Omental fat pad (tissue), 4 donors: ENCODE results near the gene ZDHHC14. TPM values are rescaled to one million over a fixed set of nuclear protein-coding genes. Genes with fewer than 3 reads are reported as not detected.

Source experiments
- ATAC-seq: fragments of 150-250 bp; one replicate; pipeline ENCODE4 v1.9.1; 2016; ENCODE audit warnings: mild to moderate bottlenecking, moderate library complexity; ENCODE audit not compliant: low FRiP score
- DNase-seq: peaks from one replicate; pipeline ENCODE4 v3.0.0-alpha.2; 2019; ENCODE audit warnings: low spot score
- CTCF ChIP-seq, 3 donors: fragments of 450-650 bp; IDR thresholded peaks; one replicate each; pipeline ENCODE4 v1.5.1; 2016 to 2017; ENCODE audit warnings: antibody characterized with exemption in 3 of 3, mild to moderate bottlenecking in 3 of 3, moderate library complexity in 2 of 3
- total RNA-seq, 4 donors: library from RNA; depleted of rRNA; stranded (reverse); fragments of >200 nt; gene quantifications; one replicate each; pipeline ENCODE4 v1.1.0, GENCODE V29; 2016

The ZDHHC14 gene
- total RNA-seq, 4 donors from 2014 or later, result 5.6 to 13.7 (median 6.9) TPM

GRCh38 chr6:157491571-157492232, 110.7 kb downstream of the ZDHHC14 start:
- TF ChIP-seq CTCF (IDR thresholded peaks at IDR 0.05), result no peak
- ATAC-seq (no peak), DNase-seq (no peak)

GRCh38 chr6:157492249-157492648, 111.3 kb downstream of the ZDHHC14 start:
- no peak for TF ChIP-seq CTCF (IDR thresholded peaks at IDR 0.05)
- ATAC-seq, result no peak
- DNase-seq, result no peak

GRCh38 chr6:157492741-157493140, 111.8 kb downstream of the ZDHHC14 start:
- ATAC-seq, result no peak

GRCh38 chr6:157493173-157493572, 112.2 kb downstream of the ZDHHC14 start:
- ATAC-seq, result no peak
- no peak for TF ChIP-seq CTCF (IDR thresholded peaks at IDR 0.05)
- no peak for DNase-seq

More at GRCh38 chr6:157492741-157493140, 111.8 kb downstream of the ZDHHC14 start:
- no peak for TF ChIP-seq CTCF (IDR thresholded peaks at IDR 0.05)
- no peak for DNase-seq

GRCh38 chr6:157493576-157493975, 112.6 kb downstream of the ZDHHC14 start:
- no peak for TF ChIP-seq CTCF (IDR thresholded peaks at IDR 0.05)
- no peak for ATAC-seq
- no peak for DNase-seq

GRCh38 chr6:157494132-157494710, 113.2 kb downstream of the ZDHHC14 start:
- no peak for DNase-seq
- ATAC-seq, result no peak
- TF ChIP-seq CTCF (IDR thresholded peaks at IDR 0.05), result no peak

GRCh38 chr6:157496534-157497095, 115.6 kb downstream of the ZDHHC14 start:
- no peak for TF ChIP-seq CTCF (IDR thresholded peaks at IDR 0.05)
- ATAC-seq, result no peak
- DNase-seq, result no peak
